Liver (tissue), 9 donors: ENCODE measurements around the gene ITPKC. TPM values are rescaled to one million over a fixed set of nuclear protein-coding genes. Genes with fewer than 3 reads are reported as not detected.

Experiments used
- DNase-seq: peaks from one replicate; pipeline ENCODE4 v3.0.0-alpha.2; 2017; ENCODE audit warnings: low spot score
- H3K27ac ChIP-seq, 2 donors: one replicate each; pipeline ENCODE4 v1.7.0; 2013; ENCODE audit warnings: inconsistent platforms in 2 of 2, low read length in 2 of 2, control low read depth in 1 of 2, low read depth in 1 of 2, mild to moderate bottlenecking in 1 of 2
- H3K27me3 ChIP-seq, 4 donors: one replicate each; pipeline versions ENCODE4 v1.6.1 to v1.7.0; 2013; ENCODE audit warnings: low read length in 3 of 4, inconsistent platforms in 1 of 4, mild to moderate bottlenecking in 1 of 4, moderate library complexity in 1 of 4; ENCODE audit not compliant: control insufficient read depth in 4 of 4, insufficient read depth in 4 of 4
- H3K36me3 ChIP-seq, 4 donors: one replicate each; pipeline versions ENCODE4 v1.6.1 to v1.7.0; 2013; ENCODE audit warnings: low read length in 3 of 4, mild to moderate bottlenecking in 3 of 4, low read depth in 1 of 4, moderate library complexity in 1 of 4; ENCODE audit not compliant: control insufficient read depth in 4 of 4, insufficient read depth in 3 of 4
- H3K4me1 ChIP-seq, 4 donors: one replicate each; pipeline versions ENCODE4 v1.6.1 to v1.7.0; 2013; ENCODE audit warnings: low read length in 3 of 4, mild to moderate bottlenecking in 3 of 4, moderate library complexity in 1 of 4; ENCODE audit not compliant: control insufficient read depth in 4 of 4, insufficient read depth in 4 of 4
- H3K4me3 ChIP-seq, 3 donors: one replicate each; pipeline versions ENCODE4 v1.6.1 to v1.7.0; 2013; ENCODE audit warnings: low read length in 3 of 3, control low read depth in 1 of 3, low read depth in 1 of 3, mild to moderate bottlenecking in 1 of 3
- H3K9ac ChIP-seq, 2 donors: one replicate each; pipeline ENCODE4 v1.7.0; 2013; ENCODE audit warnings: low read length in 2 of 2, mild to moderate bottlenecking in 2 of 2, moderate library complexity in 2 of 2, control low read depth in 1 of 2, low read depth in 1 of 2
- H3K9me3 ChIP-seq, 4 donors: one replicate each; pipeline versions ENCODE4 v1.6.1 to v1.7.0; 2013; ENCODE audit warnings: low read length in 3 of 4; ENCODE audit not compliant: control insufficient read depth in 4 of 4
- ATF3 ChIP-seq: IDR thresholded peaks from 2 replicates; pipeline ENCODE4 v1.6.1; 2016; ENCODE audit warnings: antibody characterized with exemption
- CTCF ChIP-seq: fragments of 150-350 bp; IDR thresholded peaks from 2 replicates; pipeline ENCODE4 v1.5.1; 2017; ENCODE audit warnings: improper control_type of control experiment, low read depth, low read length; ENCODE audit not compliant: missing input control
- EGR1 ChIP-seq, 2 donors: IDR thresholded peaks; 2 replicates each; pipeline ENCODE4 v1.6.1; 2016 to 2018; ENCODE audit warnings: antibody characterized with exemption in 2 of 2, low read depth in 2 of 2
- FOXA1 ChIP-seq: IDR thresholded peaks from 2 replicates; pipeline ENCODE4 v1.6.1; 2016; ENCODE audit warnings: antibody characterized with exemption
- FOXA2 ChIP-seq: IDR thresholded peaks from 2 replicates; pipeline ENCODE4 v1.6.1; 2016; ENCODE audit warnings: antibody characterized with exemption
- GABPA ChIP-seq, 2 donors: IDR thresholded peaks in 1 of 2; conservative IDR thresholded peaks in 1 of 2; 2 replicates each; pipeline ENCODE4 v1.6.1; 2016; ENCODE audit warnings: antibody characterized with exemption in 2 of 2, mild to moderate bottlenecking in 1 of 2, moderate library complexity in 1 of 2
- HNF4A ChIP-seq, 2 donors: conservative IDR thresholded peaks; 2 replicates each; pipeline ENCODE4 v1.6.1; 2016; ENCODE audit warnings: antibody characterized with exemption in 2 of 2, mild to moderate bottlenecking in 2 of 2
- HNF4G ChIP-seq: IDR thresholded peaks from 2 replicates; pipeline ENCODE4 v1.6.1; 2016; ENCODE audit warnings: antibody characterized with exemption
- JUND ChIP-seq, 2 donors: IDR thresholded peaks; 2 replicates each; pipeline ENCODE4 v1.6.1; 2016; ENCODE audit warnings: antibody characterized with exemption in 2 of 2
- MAX ChIP-seq: IDR thresholded peaks from 2 replicates; pipeline ENCODE4 v1.6.1; 2016; ENCODE audit warnings: antibody characterized with exemption
- NR2F2 ChIP-seq: IDR thresholded peaks from 2 replicates; pipeline ENCODE4 v1.6.1; 2016; ENCODE audit warnings: antibody characterized with exemption
- RAD21 ChIP-seq, 2 donors: IDR thresholded peaks; 2 replicates each; pipeline ENCODE4 v1.6.1; 2016; ENCODE audit warnings: antibody characterized with exemption in 2 of 2, mild to moderate bottlenecking in 2 of 2
- REST ChIP-seq: IDR thresholded peaks from 2 replicates; pipeline ENCODE4 v1.6.1; 2016; ENCODE audit warnings: antibody characterized with exemption, mild to moderate bottlenecking
- RXRA ChIP-seq, 2 donors: IDR thresholded peaks; 2 replicates each; pipeline ENCODE4 v1.6.1; 2017 to 2018; ENCODE audit warnings: antibody characterized with exemption in 2 of 2, mild to moderate bottlenecking in 1 of 2
- SP1 ChIP-seq: IDR thresholded peaks from 2 replicates; pipeline ENCODE4 v1.6.1; 2018; ENCODE audit warnings: antibody characterized with exemption, mild to moderate bottlenecking
- YY1 ChIP-seq: IDR thresholded peaks from 2 replicates; pipeline ENCODE4 v1.6.1; 2016; ENCODE audit warnings: antibody characterized with exemption, mild to moderate bottlenecking
- ZBTB33 ChIP-seq: IDR thresholded peaks from 2 replicates; pipeline ENCODE4 v1.6.1; 2016; ENCODE audit warnings: antibody characterized with exemption
- WGBS: extraction: QIAGEN DNeasy Blood & Tissue Kit; methylation state at CpG from one replicate; pipeline ENCODE4 v1.1.7; 2013; 5-methylcytosine and 5-hydroxymethylcytosine counted together
- polyA plus RNA-seq, 2 donors: library from polyadenylated mRNA; stranded (reverse) in 1 of 2; unstranded in 1 of 2; fragments of 200-250 nt in 1 of 2; fragments of >200 nt in 1 of 2; fragmentation: Nextera tagmentation in 1 of 2; extraction: Ambion mirVana in 1 of 2; gene quantifications; one replicate each; pipeline versions ENCODE4 v1.2.1 to v1.2.3, GENCODE V29; 2013 to 2015
- total RNA-seq, 2 donors: library from RNA; depleted of rRNA; stranded (reverse); fragments of >200 nt; gene quantifications; one replicate each; pipeline ENCODE4 v1.2.3, GENCODE V29; 2014
- donor health status: healthy.
- donor health status: healthy.
- donor health status: healthy.
- donor health status: healthy.
- donor health status: healthy.

ITPKC gene
- total and polyA plus RNA-seq, 4 donors = 4.2 to 12.5 (median 7.7) TPM

GRCh38 chr19:40677156-40677555 is 39.8 kb upstream of the ITPKC start:
- WGBS = 97% methylated on average over 23 of the region's 23 CpGs
- no peak for TF ChIP-seq ZBTB33
- no peak for TF ChIP-seq EGR1 (IDR thresholded peaks at IDR 0.05; ENCODE audit: low read depth in 2 of 2)
- no peak for TF ChIP-seq RXRA (IDR thresholded peaks at IDR 0.05)
- TF ChIP-seq MAX = no peak
- no peak for TF ChIP-seq ATF3
- no peak for TF ChIP-seq REST
- TF ChIP-seq FOXA2 = no peak
- no peak for TF ChIP-seq JUND (IDR thresholded peaks at IDR 0.05)
- no peak for TF ChIP-seq GABPA (IDR thresholded peaks at IDR 0.05 in 1 of 2, conservative IDR thresholded peaks at IDR 0.05 in 1 of 2)
- TF ChIP-seq YY1 = no peak
- TF ChIP-seq HNF4A (conservative IDR thresholded peaks at IDR 0.05) = no peak
- Histone ChIP-seq H3K36me3 (peaks cover 6 to 25% (median 13%) of the 10 kb centered on the region in 4 donors), H3K4me3 (no peak overlapping the region), H3K27me3 (no peaks in the 10 kb centered on the region), H3K27ac (no peak overlapping the region), H3K9me3 (no peaks in the 10 kb centered on the region), H3K4me1 (no peaks in the 10 kb centered on the region), H3K9ac (no peak overlapping the region)
- DNase-seq = no peak

- H3K9me3 ChIP-seq = no peaks in the 10 kb centered on the region
- H3K36me3 ChIP-seq = peaks cover 2 to 26% (median 8%) of the 10 kb centered on the region in 4 donors
- DNase-seq = no peak
- TF ChIP-seq JUND (IDR thresholded peaks at IDR 0.05) = no peak
- TF ChIP-seq RXRA (IDR thresholded peaks at IDR 0.05) = no peak
- no peak for TF ChIP-seq ZBTB33
- no peak for TF ChIP-seq FOXA1
- TF ChIP-seq GABPA (IDR thresholded peaks at IDR 0.05 in 1 of 2, conservative IDR thresholded peaks at IDR 0.05 in 1 of 2) = no peak
- TF ChIP-seq HNF4G = no peak
- no peak for TF ChIP-seq HNF4A (conservative IDR thresholded peaks at IDR 0.05)
- no peak for TF ChIP-seq CTCF
- TF ChIP-seq SP1 = no peak
- TF ChIP-seq YY1 = no peak
- no peak for TF ChIP-seq NR2F2
- TF ChIP-seq ATF3 = no peak
- no peak for TF ChIP-seq REST
- TF ChIP-seq MAX = no peak
- TF ChIP-seq RAD21 (IDR thresholded peaks at IDR 0.05) = no peak
- no peak for TF ChIP-seq EGR1 (IDR thresholded peaks at IDR 0.05; ENCODE audit: low read depth in 2 of 2)
- no peak overlapping the region for H3K27ac ChIP-seq
- H3K4me3 ChIP-seq = no peak overlapping the region
- H3K27me3 ChIP-seq = no peaks in the 10 kb centered on the region
- H3K4me1 ChIP-seq = no peaks in the 10 kb centered on the region
- 88% methylated on average over 4 of the region's 4 CpGs for WGBS
- H3K9ac ChIP-seq = no peak overlapping the region
Observed at GRCh38 chr19:40681039-40681438, 35.9 kb upstream of the ITPKC start.
